ENCODE data around the gene SPPL2C.

DNA sequence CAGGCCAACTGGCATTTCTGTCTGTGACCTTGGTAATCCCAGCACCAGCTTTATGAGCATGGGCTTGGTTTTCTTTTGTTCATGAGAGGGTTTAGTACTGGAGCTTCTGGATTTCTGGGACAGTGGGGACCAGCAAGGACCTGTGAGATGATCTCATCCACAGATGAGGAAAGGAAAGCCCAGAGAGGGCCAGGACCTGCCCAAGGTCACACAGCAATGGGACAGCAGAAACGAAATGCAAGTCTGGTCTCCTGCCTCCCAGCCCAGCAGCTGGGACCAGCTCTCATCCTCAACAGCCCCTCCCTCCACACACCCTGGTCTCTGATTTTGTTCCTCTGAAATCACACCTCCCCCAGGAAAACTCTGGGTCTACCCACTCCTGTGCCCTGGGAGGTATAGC lies 7.2 kb downstream of the SPPL2C start:
- TF ChIP-seq RARB (CRISPR knock-in tag; IDR thresholded peaks at IDR 0.05) (no peak), ESRRG (CRISPR knock-in tag; IDR thresholded peaks at IDR 0.05) (no peak), BACH2 (CRISPR knock-in tag; IDR thresholded peaks at IDR 0.05; ENCODE audit: borderline replicate concordance) (no peak), OSR1 (CRISPR knock-in tag; IDR thresholded peaks at IDR 0.05) (no peak), ISL1 (CRISPR knock-in tag; IDR thresholded peaks at IDR 0.05) (no peak), ARNTL (CRISPR knock-in tag; IDR thresholded peaks at IDR 0.05; ENCODE audit: borderline replicate concordance, low read depth) (no peak)
